Urinary bladder (tissue), 4 donors: ENCODE results near the gene GOT2. TPM values are rescaled to one million over a fixed set of nuclear protein-coding genes. Genes with fewer than 3 reads are reported as not detected.
"Not testable (repeated sequence)": the region's sequence is repeated elsewhere in the genome, so short reads cannot be mapped to it uniquely, and the experiment has no call there.

Experiments
- DNase-seq: peaks from one replicate; pipeline ENCODE4 v3.0.0-alpha.2; 2015; ENCODE audit errors: extremely low spot score
- H3K27ac ChIP-seq: one replicate; pipeline ENCODE4 v1.5.1; 2013; ENCODE audit warnings: low read depth, mild to moderate bottlenecking, moderate library complexity
- H3K36me3 ChIP-seq: one replicate; pipeline ENCODE4 v1.6.1; 2013; ENCODE audit warnings: mild to moderate bottlenecking, moderate library complexity; ENCODE audit not compliant: insufficient read depth
- H3K4me1 ChIP-seq: one replicate; pipeline ENCODE4 v1.6.1; 2013; ENCODE audit warnings: mild to moderate bottlenecking, moderate library complexity; ENCODE audit not compliant: insufficient read depth
- H3K4me3 ChIP-seq: one replicate; pipeline ENCODE4 v1.5.1; 2013; ENCODE audit warnings: low read depth, low read length
- WGBS: extraction: QIAGEN DNeasy Blood & Tissue Kit; methylation state at CpG from one replicate; pipeline ENCODE4 v1.1.7; 2013; 5-methylcytosine and 5-hydroxymethylcytosine counted together
- polyA plus RNA-seq: library from polyadenylated mRNA; stranded (reverse); fragments of 200-250 nt; gene quantifications from one replicate; pipeline ENCODE4 v1.2.3, GENCODE V29; 2013
- total RNA-seq: library from RNA; depleted of rRNA; stranded (reverse); fragments of >200 nt; gene quantifications from one replicate; pipeline ENCODE4 v1.2.3, GENCODE V29; 2014
- donor health status: healthy with polysubstance abuse.
- donor health status: healthy.

GOT2 gene
- total and polyA plus RNA-seq, 2 donors, result 26.4 to 60.1 TPM

GRCh38 chr16:58692450-58692849 is 41.7 kb downstream of the GOT2 start:
- 96% methylated on average over 1 of the region's 1 CpG for WGBS
- Histone ChIP-seq H3K4me1 (no peaks in the 10 kb centered on the region), H3K4me3 (no peak overlapping the region)

DNA sequence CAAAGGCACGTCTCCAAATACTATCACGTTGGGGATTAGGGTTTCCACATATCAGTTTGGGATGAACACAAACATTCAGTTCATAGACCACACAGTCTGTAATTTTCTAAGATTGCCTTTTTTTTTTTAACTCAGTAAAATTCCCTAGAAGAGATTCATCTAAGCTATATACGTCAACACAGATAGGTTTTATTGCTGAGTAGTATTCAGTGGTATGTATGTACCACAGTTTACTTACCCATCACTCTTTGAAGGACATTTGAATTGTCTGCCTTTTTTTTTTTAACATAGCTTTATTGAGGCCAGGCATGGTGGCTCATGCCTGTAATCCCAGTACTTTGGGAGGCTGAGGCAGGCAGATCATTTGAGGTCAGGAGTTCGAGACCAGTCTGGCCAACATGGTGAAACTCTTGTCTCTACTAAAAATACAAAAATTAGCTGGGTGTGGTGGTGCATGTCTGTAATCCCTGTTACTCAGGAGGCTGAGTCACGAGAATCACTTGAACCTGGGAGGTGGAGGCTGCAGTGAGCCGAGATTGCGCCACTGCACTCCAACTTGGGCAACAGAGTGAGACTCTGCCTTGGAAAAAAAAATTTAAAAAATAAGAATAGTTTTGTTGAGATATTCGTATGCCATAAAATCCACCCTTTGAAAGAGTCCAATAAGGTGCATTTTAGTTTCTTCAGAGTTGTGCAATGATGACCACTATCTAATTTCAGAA is 47.0 kb downstream of the GOT2 start:
- not testable (repeated sequence) for DNase-seq, H3K4me3 ChIP-seq, H3K27ac ChIP-seq, H3K36me3 ChIP-seq, H3K4me1 ChIP-seq
- 70% methylated on average over 8 of the region's 8 CpGs for WGBS

More at GRCh38 chr16:58692450-58692849, 41.7 kb downstream of the GOT2 start:
- Histone ChIP-seq H3K36me3 (no peaks in the 10 kb centered on the region), H3K27ac (no peak overlapping the region)
- no peak for DNase-seq

DNA sequence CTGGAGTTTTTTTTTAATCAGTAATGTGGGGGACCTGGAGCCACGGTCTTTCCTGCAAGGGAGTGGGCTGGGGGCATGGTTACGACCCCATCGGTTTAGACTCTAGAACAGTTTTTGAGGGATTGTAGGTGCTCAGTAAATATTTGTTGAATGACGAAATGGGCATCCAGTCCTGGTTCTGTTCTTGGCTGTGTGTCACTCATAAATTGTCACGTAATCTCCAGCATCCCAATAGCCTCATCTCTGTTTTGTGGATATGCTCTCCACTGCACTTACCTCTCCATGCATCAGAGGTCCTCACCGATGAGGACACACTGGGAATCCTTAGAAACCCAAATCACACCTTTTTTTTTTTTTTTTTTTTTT is 49.0 kb downstream of the GOT2 start:
- no peaks in the 10 kb centered on the region for H3K36me3 ChIP-seq
- H3K4me1 ChIP-seq, result no peaks in the 10 kb centered on the region
- 80% methylated on average over 6 of the region's 6 CpGs for WGBS
- no peak overlapping the region for H3K4me3 ChIP-seq
- no peak overlapping the region for H3K27ac ChIP-seq
- DNase-seq, result no peak

- H3K4me3 ChIP-seq, result peak within 1 kb of the TSS; percentile 94
- 3% methylated on average over 41 of the region's 41 CpGs for WGBS
- no peak within 1 kb of the TSS for H3K27ac ChIP-seq
- no peaks in the 10 kb centered on the region for H3K4me1 ChIP-seq
- H3K36me3 ChIP-seq, result no peaks in the 10 kb centered on the region
- DNase-seq, result peak; percentile 45
Observed at GRCh38 chr16:58684354-58685083, 49.6 kb downstream of the GOT2 start, which contains the start of gene SLC38A7. Gene SLC38A7 (minus strand): TSS chr16:58684770. CDS start chr16:58680126, 4,644 bp downstream.

DNA sequence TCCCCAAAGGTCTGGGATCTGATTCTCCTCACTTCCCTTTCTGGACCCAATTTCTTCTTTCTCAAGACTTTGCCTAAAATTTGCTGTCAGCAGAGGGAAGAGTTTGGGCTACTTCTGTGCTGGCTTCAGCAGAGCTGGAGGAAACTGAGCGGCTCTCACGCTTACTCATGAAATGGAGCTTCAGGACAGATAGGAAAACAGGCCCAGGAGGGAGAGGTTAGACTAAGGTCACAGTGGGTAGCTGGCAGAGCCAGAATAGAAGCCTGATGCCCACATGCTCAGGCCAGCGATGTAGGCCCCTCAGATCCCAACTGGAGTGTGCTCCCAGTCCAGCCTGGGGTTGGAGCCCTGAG is 50.1 kb downstream of the GOT2 start:
- Histone ChIP-seq H3K36me3 (no peaks in the 10 kb centered on the region), H3K4me3 (peak overlapping the region; percentile 94), H3K4me1 (no peaks in the 10 kb centered on the region), H3K27ac (no peak overlapping the region)
- WGBS, result 7% methylated on average over 3 of the region's 3 CpGs
- no peak for DNase-seq

DNA sequence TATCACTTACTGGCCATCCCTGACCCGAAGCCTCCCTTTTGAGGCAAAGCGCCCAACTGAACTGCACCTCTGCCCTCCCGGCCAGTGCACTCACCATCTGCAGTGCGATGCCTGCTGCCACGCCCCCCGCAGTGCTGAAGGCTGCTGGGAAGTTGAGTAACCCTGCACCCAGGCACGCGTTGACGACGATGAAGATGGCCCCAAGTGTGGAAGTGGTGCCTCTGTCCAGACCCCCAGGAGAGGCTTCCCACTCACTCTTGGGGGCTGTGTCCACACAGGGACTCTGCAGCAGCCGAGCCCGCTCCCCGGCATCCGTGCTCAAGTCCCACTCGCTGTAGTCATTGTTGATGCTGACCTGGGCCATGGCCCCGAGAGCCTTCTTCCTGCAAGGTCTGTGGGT is 54.4 kb downstream of the GOT2 start:
- Histone ChIP-seq H3K27ac (no peak overlapping the region), H3K36me3 (no peaks in the 10 kb centered on the region), H3K4me1 (no peaks in the 10 kb centered on the region), H3K4me3 (no peak overlapping the region)
- no peak for DNase-seq
- 95% methylated on average over 16 of the region's 16 CpGs for WGBS

GRCh38 chr16:58678716-58679115 is 55.4 kb downstream of the GOT2 start:
- Histone ChIP-seq H3K4me1 (no peaks in the 10 kb centered on the region), H3K4me3 (no peak overlapping the region), H3K27ac (no peak overlapping the region), H3K36me3 (no peaks in the 10 kb centered on the region)
- WGBS, result 68% methylated on average over 3 of the region's 3 CpGs
- no peak for DNase-seq

- WGBS, result 97% methylated on average over 4 of the region's 4 CpGs
- Histone ChIP-seq H3K36me3 (no peaks in the 10 kb centered on the region), H3K4me3 (no peak overlapping the region), H3K4me1 (no peaks in the 10 kb centered on the region), H3K27ac (no peak overlapping the region)
- no peak for DNase-seq
Observed at GRCh38 chr16:58678269-58678668, 55.8 kb downstream of the GOT2 start.

- no peaks in the 10 kb centered on the region for H3K4me1 ChIP-seq
- no peak overlapping the region for H3K4me3 ChIP-seq
- DNase-seq, result no peak
- H3K36me3 ChIP-seq, result no peaks in the 10 kb centered on the region
- 96% methylated on average over 18 of the region's 18 CpGs for WGBS
- H3K27ac ChIP-seq, result no peak overlapping the region
Observed at GRCh38 chr16:58670946-58671583, 63.1 kb downstream of the GOT2 start.

- no peak overlapping the region for H3K4me3 ChIP-seq
- no peak for DNase-seq
- H3K27ac ChIP-seq, result no peak overlapping the region
- no peaks in the 10 kb centered on the region for H3K36me3 ChIP-seq
- H3K4me1 ChIP-seq, result no peaks in the 10 kb centered on the region
Observed at GRCh38 chr16:58670177-58670576, 63.9 kb downstream of the GOT2 start.

DNA sequence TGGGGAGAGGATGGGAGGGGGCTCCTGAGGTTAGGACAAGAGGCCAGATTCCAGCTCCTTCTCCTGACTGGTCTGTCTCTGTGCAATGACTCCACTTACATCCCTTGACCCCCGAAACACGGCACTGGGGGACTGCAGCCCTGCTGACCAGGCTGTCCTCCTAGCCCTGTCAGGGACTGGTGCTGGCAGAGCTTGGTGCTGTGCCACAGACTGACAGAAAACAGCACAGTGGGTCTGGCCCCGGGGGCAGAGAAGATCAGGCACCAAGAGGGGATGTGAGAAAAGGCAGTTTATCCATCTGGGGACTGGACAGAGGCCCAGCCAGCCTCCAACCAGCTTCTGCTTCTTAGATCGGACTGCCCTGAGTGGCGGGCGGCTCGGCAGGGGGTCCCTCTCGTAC is 68.9 kb downstream of the GOT2 start:
- DNase-seq, result no peak
- no peak overlapping the region for H3K4me3 ChIP-seq
- H3K36me3 ChIP-seq, result no peaks in the 10 kb centered on the region
- H3K4me1 ChIP-seq, result no peaks in the 10 kb centered on the region
- no peak overlapping the region for H3K27ac ChIP-seq
- 78% methylated on average over 8 of the region's 8 CpGs for WGBS

GRCh38 chr16:58661199-58661830 is 72.8 kb downstream of the GOT2 start:
- Histone ChIP-seq H3K4me3 (no peak overlapping the region), H3K27ac (no peak overlapping the region), H3K36me3 (no peaks in the 10 kb centered on the region), H3K4me1 (no peaks in the 10 kb centered on the region)
- DNase-seq, result peak; percentile 26
- 39% methylated on average over 12 of the region's 12 CpGs for WGBS

DNA sequence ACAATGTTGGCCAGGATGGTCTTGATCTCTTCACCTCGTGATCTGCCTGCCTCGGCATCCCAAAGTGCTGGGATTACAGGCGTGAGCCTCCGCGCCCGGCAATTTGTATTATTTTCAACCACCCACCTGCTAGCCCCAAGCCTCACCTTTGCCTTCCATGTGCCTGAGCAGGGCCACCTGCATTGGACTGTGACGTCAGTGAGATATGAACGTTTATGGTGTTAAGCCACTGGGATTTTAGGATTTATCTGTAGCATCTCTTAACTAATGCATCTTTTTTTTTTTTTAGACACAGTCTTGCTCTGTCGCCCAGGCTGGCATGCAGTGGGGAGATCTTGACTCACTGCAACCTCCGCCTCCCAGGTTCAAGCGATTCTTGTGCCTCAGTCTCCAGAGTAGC is 74.2 kb downstream of the GOT2 start:
- not testable (repeated sequence) for H3K27ac ChIP-seq, DNase-seq, H3K4me1 ChIP-seq, H3K36me3 ChIP-seq, H3K4me3 ChIP-seq
- WGBS, result 77% methylated on average over 11 of the region's 11 CpGs
